ENCODE measurements around the gene KCNB1. TPM values are rescaled to one million over a fixed set of nuclear protein-coding genes. Genes with fewer than 3 reads are reported as not detected.

The KCNB1 gene
- total RNA-seq, 1 experiment from 2014 or later = 0.68 TPM

- H3K18ac ChIP-seq (ENCODE audit: insufficient read length, low read depth, low read length) = no peak overlapping the region
- no peak overlapping the region for H3K4me3 Mint-ChIP-seq
- peaks cover 0 to 3% of the 10 kb centered on the region in 2 experiments; a peak in 3 of 5 replicates for H3K9me3 Mint-ChIP-seq
Measured at GRCh38 chr20:49496553-49497397, 14.3 kb upstream of the KCNB1 start.

More at GRCh38 chr20:49496553-49497397, 14.3 kb upstream of the KCNB1 start:
- Histone ChIP-seq H3K23me2 (ENCODE audit: insufficient read length, low read depth, low read length, poor library complexity, severe bottlenecking) (no peaks in the 10 kb centered on the region), H2BK5ac (ENCODE audit: insufficient read length, low read length) (no peak overlapping the region), H3K79me2 (ENCODE audit: insufficient read depth, low read length) (no peaks in the 10 kb centered on the region), H3K27me3 (ENCODE audit: insufficient read depth, low read length) (no peaks in the 10 kb centered on the region), H2BK120ac (ENCODE audit: low read depth, low read length, poor library complexity, severe bottlenecking) (no peak overlapping the region), H3K56ac (ENCODE audit: insufficient read length, low read depth, low read length) (no peak overlapping the region), H3K23ac (ENCODE audit: insufficient read length, low read depth, low read length) (no peak overlapping the region), H2AK5ac (ENCODE audit: insufficient read length, low read length) (no peak overlapping the region), H2BK12ac (ENCODE audit: insufficient read length, low read depth, low read length) (peak overlapping the region; percentile 66), H2AFZ (ENCODE audit: low read length) (no peak overlapping the region), H3K9ac (ENCODE audit: extremely low read depth, insufficient read length, low read length) (no peak overlapping the region), H2BK20ac (ENCODE audit: low read depth, low read length, poor library complexity, severe bottlenecking) (no peak overlapping the region), H3K79me1 (ENCODE audit: insufficient read depth, low read depth, low read length, poor library complexity, severe bottlenecking) (no peaks in the 10 kb centered on the region), H3T11ph (ENCODE audit: low read length) (no peak overlapping the region), H3K4me2 (ENCODE audit: insufficient read depth, insufficient read length, low read length) (no peak overlapping the region), H3K27ac (ENCODE audit: insufficient read length, low read depth, low read length) (no peak overlapping the region), H4K91ac (ENCODE audit: insufficient read length, low read depth, low read length) (no peak overlapping the region), H3K14ac (ENCODE audit: insufficient read depth, low read length) (no peak overlapping the region), H3K9me3 (ENCODE audit: control insufficient read depth, low read depth, low read length) (no peaks in the 10 kb centered on the region), H2BK15ac (ENCODE audit: low read depth, low read length) (no peak overlapping the region), H3K4me1 (ENCODE audit: insufficient read depth, low read length) (no peaks in the 10 kb centered on the region; the same call in 1 of the 2 replicates), H4K8ac (replicated peaks; ENCODE audit: insufficient read length, low read depth, low read length) (no peak overlapping the region), H4K5ac (ENCODE audit: insufficient read length, low read depth, low read length) (no peak overlapping the region), H3K4ac (ENCODE audit: low read depth, low read length) (no peak overlapping the region), H4K20me1 (ENCODE audit: control insufficient read depth, insufficient read depth, insufficient read length) (no peaks in the 10 kb centered on the region)
- DNase-seq = no peak
- Mint-ChIP-seq H3K36me3 (ENCODE audit: insufficient read depth in 1 of 3, low read depth in 3 of 3) (peaks cover 0 to 4% (median 0%) of the 10 kb centered on the region in 3 experiments; a peak in 1 of 7 replicates), H3K27me3 (ENCODE audit: low read depth) (peaks cover 5% of the 10 kb centered on the region), H3K27ac (no peak overlapping the region; a peak in 1 of 7 replicates), H3K4me1 (peaks cover 6 to 10% of the 10 kb centered on the region in 2 experiments)
- no peak for TF ChIP-seq CTCF (conservative IDR thresholded peaks at IDR 0.05)
- WGBS (ENCODE audit: extremely low coverage, insufficient read length, low lambda C conversion rate) = no CpG with 5 or more reads among the region's 5 CpGs

Measured in H9 (cell line).